NCI-H1417 treated with DMSO at 0.1 percent for 48 hours (cell line): ENCODE measurements around the gene FAAP100.

ENCODE experiments used
- DNase-seq: peaks from one replicate; lab custom pipeline; 2025; lab: John Stamatoyannopoulos, UW

The FAAP100 gene

GRCh38 chr17:81556175-81556691, 4.1 kb upstream of the FAAP100 start:
- DNase-seq, result no peak

GRCh38 chr17:81553616-81554181, 1.5 kb upstream of the FAAP100 start:
- no peak for DNase-seq

GRCh38 chr17:81553018-81553615, 964 bp upstream of the FAAP100 start:
- DNase-seq, result peak; percentile 60

GRCh38 chr17:81551458-81552243, 502 bp downstream of the FAAP100 start:
- no peak for DNase-seq

- no peak for DNase-seq
Measured at GRCh38 chr17:81550830-81551457, 1.2 kb downstream of the FAAP100 start.

GRCh38 chr17:81550285-81550684, 1.9 kb downstream of the FAAP100 start:
- DNase-seq, result no peak

GRCh38 chr17:81549826-81550225, 2.3 kb downstream of the FAAP100 start:
- DNase-seq, result no peak

GRCh38 chr17:81549031-81549557, 3.1 kb downstream of the FAAP100 start:
- DNase-seq, result no peak

GRCh38 chr17:81547614-81547982, 4.6 kb downstream of the FAAP100 start:
- no peak for DNase-seq

- DNase-seq, result no peak
Measured at GRCh38 chr17:81546906-81547613, 5.1 kb downstream of the FAAP100 start.

GRCh38 chr17:81545160-81545949, 6.8 kb downstream of the FAAP100 start:
- DNase-seq, result no peak

GRCh38 chr17:81544281-81544974, 7.7 kb downstream of the FAAP100 start:
- no peak for DNase-seq

- DNase-seq, result no peak
Measured at GRCh38 chr17:81543756-81544155, 8.4 kb downstream of the FAAP100 start.

- DNase-seq, result no peak
Measured at GRCh38 chr17:81543339-81543675, 8.8 kb downstream of the FAAP100 start.

GRCh38 chr17:81542431-81543338, 9.5 kb downstream of the FAAP100 start:
- DNase-seq, result no peak

GRCh38 chr17:81541123-81541522, 11.0 kb downstream of the FAAP100 start:
- no peak for DNase-seq

GRCh38 chr17:81540676-81541027, 11.5 kb downstream of the FAAP100 start:
- no peak for DNase-seq

GRCh38 chr17:81539961-81540675, 12.0 kb downstream of the FAAP100 start:
- no peak for DNase-seq

- DNase-seq, result no peak
Measured at GRCh38 chr17:81539571-81539900, 12.6 kb downstream of the FAAP100 start.
